Measurements from ENCODE around the gene TMEM140.
A peak's percentile ranks its signal among the peaks of the same experiment; 100 is the strongest.
"Not testable (repeated sequence)": the region's sequence is repeated elsewhere in the genome, so short reads cannot be mapped to it uniquely, and the experiment has no call there.

Gene TMEM140

GRCh38 chr7:135159359-135160085 is 11.7 kb downstream of the TMEM140 start:
- DNase-seq, result no peak

GRCh38 chr7:135160098-135160857 is 12.4 kb downstream of the TMEM140 start:
- no peak for DNase-seq

DNA sequence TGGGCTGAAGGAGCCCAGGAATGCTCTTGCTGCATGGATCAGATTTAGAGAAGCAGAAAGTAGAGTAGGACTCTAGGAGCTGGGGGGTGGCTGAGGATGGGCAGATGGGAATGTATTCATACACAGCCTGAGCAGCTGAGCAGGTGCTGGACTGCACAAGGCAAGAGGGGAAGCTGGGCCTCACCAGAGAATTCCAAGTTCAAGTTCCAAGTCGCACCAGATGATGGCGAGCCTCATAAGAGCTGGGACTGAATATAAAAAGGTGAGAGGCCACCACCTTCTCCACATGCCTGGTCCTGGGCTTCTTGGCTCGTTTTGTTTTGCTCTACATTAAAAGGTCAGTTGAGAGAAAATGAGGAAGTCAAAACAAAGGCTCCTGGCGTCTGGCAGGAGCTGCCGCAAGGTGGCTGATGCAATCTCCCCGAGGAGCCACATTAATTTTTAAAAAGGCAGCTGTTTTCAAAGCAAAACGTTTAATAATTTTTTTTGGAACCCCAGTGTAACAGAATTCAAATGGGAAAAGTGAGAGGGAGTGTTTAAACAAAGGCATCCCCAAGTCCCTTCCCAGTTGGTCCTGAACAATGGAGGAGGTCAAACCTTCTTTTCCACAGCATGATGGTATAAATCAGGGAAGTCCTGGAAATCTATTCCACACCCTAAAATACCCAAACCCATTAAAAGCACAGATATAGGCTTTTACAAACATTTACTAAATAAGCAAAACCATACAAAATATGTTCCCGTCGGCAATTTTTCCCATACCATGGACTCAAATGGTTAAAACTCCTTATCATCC is 13.2 kb downstream of the TMEM140 start:
- DNase-seq, result peak; percentile 26

- no peak for DNase-seq
These were observed 13.8 kb downstream of the TMEM140 start for GRCh38 chr7:135161669-135162068.

DNA sequence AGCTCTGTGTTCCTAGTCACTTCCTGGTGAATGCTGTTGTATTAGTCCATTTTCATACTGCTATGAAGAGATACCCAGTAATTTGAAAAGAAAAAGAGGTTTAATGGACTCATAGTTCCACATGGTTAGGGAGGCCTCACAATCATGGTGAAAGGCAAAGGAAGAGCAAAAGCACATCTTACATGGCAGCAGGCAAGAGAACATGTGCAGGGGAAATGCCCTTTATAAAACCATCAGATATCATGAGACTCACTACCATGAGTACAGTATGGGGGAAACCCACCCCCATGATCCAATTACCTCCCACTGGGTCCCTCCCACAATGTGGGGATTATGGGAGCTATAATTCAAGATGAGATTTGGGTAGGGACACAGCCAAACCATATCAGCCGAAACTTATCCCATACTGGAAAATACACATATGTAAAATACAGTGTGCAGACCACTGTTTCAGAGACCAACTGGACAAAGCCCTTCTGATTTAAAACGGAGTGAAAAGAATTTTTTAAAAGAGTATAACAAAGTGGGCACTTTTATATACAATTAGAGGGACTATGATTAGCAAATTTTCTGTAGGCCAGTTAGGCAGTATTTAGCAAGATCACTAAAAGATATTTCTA is 14.6 kb downstream of the TMEM140 start:
- no peak for DNase-seq

- no peak for DNase-seq
These were observed 16.6 kb downstream of the TMEM140 start for GRCh38 chr7:135164357-135165061.

DNA sequence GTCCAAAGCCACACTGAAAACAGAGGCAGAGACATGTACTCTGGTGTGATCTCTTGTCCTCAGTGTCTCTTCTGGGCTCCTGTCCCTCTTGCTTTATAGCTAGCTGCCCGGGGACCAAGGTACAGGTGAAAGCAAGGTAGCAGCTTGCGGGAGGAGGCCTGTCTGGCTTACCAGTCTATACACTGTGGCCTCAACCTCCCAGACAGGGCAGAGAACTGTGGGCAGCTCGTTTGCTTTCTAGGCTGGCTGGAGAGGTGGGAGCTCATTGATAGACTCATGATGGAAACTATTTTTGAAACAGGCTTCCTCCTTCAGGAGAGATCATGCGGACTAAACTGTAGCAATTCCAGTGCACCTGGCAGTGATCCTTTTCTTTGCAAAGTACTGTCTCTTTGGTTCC is 18.0 kb downstream of the TMEM140 start:
- DNase-seq, result no peak

- DNase-seq, result no peak
These were observed 18.6 kb downstream of the TMEM140 start for GRCh38 chr7:135166338-135166990.

GRCh38 chr7:135167365-135167917 is 19.6 kb downstream of the TMEM140 start:
- DNase-seq, result no peak

DNA sequence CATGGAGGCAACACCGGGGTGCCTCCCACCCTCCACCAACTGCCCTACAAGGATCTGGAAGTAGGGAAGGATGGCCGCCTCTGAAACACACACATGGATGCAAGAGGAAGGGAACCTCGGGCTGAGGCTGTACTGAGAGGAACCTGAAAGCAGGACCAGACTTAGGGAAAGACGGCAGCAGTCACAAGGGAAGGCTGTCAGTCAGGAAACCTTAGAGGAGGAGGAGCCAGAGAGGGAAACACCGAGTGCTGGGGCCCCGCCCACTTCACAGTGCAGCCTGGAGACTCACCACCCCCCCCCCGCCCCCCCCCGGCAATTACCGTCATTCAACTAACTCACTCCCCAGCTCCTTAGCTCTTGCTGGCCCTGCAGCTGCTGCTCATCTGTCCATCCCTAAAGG is 20.1 kb downstream of the TMEM140 start:
- peak; percentile 53 for DNase-seq

DNA sequence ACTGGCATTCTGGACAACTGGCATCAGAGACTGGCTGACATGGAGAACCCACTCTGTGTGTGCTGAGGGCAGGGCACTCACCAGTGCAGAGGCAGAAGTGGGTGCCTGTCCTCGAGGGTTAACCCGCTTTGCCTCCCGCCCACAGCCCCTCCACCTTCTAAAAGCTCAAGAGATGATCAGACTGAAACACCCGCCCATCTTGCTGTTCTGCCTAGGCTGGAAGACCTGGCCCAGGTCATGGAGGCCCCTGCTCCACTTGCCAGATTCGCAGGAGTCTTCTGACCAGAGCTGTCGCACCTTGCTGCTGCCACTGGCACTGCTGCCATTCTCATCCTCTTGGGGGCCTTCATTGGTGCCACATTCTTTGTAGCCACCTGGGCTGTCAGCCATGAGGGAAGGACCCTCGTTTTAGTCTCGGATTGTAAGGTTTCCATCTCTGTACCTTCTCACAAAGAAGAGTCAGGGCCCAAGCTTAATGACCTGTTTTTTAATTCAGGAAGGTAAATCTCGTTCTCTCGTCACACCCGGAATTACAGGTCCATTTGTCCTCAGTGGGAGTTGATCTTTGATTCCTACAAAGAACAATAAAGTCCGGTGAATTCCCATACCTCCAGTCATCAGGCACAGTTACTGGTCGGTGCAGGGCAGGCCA is 20.7 kb downstream of the TMEM140 start:
- DNase-seq, result no peak

DNA sequence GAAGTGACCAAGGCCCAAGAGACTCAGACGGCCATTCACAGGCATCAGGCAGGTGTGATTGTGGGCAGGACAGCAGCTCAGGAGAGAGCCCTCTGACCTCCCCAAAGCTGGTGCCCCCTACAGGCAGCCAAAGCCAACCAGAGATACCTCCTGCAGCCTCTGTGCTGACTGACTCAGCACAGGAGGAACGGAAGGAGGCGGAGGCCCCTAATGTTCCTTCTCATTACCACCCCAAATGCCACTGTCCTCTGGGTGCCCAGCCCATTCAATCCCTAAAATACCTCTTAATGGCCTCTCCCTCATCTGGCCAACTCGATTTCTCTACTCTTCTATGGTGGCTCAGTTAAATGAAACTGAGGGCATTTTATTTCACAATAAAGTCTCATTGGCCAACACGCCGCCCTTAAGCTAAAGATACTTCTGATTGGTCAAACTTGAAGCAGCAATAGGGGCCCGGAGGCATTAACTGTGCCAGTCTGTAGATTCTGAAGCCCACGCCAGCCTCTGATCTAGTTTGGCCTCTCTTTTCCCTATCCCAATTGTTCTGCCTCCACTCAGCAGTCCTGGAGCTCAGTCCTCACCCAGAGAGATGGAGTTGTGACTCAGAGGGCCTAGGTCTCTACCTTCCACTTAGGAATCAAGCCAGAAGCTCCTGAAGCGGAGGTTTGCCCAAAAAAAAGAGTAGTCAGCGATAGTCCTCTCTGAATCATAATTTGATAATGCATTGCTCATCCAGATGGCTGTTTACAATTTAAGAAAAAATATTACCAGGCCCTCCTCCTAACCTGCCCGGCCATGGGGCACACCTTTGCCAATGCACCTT is 21.5 kb downstream of the TMEM140 start:
- DNase-seq, result peak; percentile 67

DNA sequence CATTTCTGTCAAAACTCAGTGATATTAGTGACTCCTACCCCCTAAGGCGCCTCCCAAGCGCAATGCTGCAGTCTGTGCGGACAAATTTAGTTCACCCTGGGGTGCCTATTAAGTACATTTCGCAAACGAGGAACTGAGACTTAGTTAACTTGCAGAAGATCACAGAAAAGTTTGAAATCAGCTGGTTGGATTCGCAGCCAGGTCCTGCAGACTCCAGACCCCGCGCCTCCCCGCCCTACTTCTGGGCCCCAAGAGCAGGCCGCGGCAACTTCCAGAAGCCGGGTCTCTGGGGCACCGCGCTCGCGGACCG is 22.0 kb downstream of the TMEM140 start:
- no peak for DNase-seq

GRCh38 chr7:135170274-135170997 is 22.6 kb downstream of the TMEM140 start, which contains the start of gene CYREN:
CYREN (minus strand) TSS chr7:135170707; CDS start chr7:135168922, 1,785 bp downstream.
- peak; percentile 91 for DNase-seq

DNA sequence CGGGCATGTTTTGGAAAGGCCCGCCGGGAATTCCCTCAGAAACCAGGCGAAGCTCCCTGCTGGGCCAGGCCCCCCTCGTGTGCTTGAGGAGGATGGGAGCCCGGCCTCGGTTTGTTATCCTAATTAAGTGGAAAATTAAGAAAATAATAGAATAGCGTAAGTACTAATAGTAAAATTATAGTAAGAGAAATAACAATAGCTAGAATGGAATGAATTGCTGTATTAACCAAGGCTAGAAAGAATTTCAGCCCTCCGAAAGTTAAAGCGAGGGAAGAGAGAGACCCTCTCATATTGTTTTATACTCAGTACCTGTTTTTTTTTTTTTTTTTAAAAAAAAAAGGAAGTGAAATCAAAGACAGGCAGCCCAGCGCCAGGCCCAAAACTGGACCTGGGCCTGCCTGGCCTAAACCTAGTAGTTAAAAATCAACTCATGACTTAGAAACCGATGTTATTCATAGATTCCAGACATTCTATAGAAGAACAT is 23.2 kb downstream of the TMEM140 start:
- DNase-seq, result not testable (repeated sequence)

- not testable (repeated sequence) for DNase-seq
These were observed 23.9 kb downstream of the TMEM140 start for GRCh38 chr7:135171581-135172291.

- DNase-seq, result not testable (repeated sequence)
These were observed 26.0 kb downstream of the TMEM140 start for GRCh38 chr7:135173916-135174315.

- DNase-seq, result no peak
These were observed 27.1 kb downstream of the TMEM140 start for GRCh38 chr7:135174941-135175340.

GRCh38 chr7:135175931-135176330 is 28.1 kb downstream of the TMEM140 start:
- DNase-seq, result no peak
